HEK293T (cell line): ENCODE measurements around the gene HDLBP.

Experiments
- FOXK2 ChIP-seq: fragments of 450-650 bp; IDR thresholded peaks from 2 replicates; pipeline ENCODE4 v1.6.1; 2016; ENCODE audit warnings: mild to moderate bottlenecking
- L3MBTL2 ChIP-seq: fragments of 450-650 bp; conservative IDR thresholded peaks from 2 replicates; pipeline ENCODE4 v1.6.1; 2016; ENCODE audit warnings: mild to moderate bottlenecking
- SUZ12 ChIP-seq: fragments of 450-650 bp; IDR thresholded peaks from 2 replicates; pipeline ENCODE4 v1.6.1; 2016; ENCODE audit warnings: mild to moderate bottlenecking

GRCh38 chr2:241317391-241317790 is 1.9 kb upstream of the HDLBP start:
- TF ChIP-seq FOXK2 (no peak), SUZ12 (no peak), L3MBTL2 (no peak)
